HUDEP-2 (cell line): ENCODE measurements around the gene ST7L.
"Not testable (repeated sequence)": the region's sequence is repeated elsewhere in the genome, so short reads cannot be mapped to it uniquely, and the experiment has no call there.

Experiments
- DNase-seq, 76 experiments: peaks; one replicate each; lab custom pipeline; 2025; ENCODE audit not compliant: unreplicated experiment in 76 of 76; lab: John Stamatoyannopoulos, UW

Gene ST7L

GRCh38 chr1:112501810-112502641 is 116.9 kb downstream of the ST7L start:
- DNase-seq, result peak in 32 of 76 experiments; percentile 1 to 49 (median 14)

- DNase-seq, result no peak
These were observed 122.7 kb downstream of the ST7L start for GRCh38 chr1:112496290-112496689.

GRCh38 chr1:112493351-112493750 is 125.6 kb downstream of the ST7L start:
- DNase-seq, result no peak

- no peak for DNase-seq
These were observed 126.9 kb downstream of the ST7L start for GRCh38 chr1:112492076-112492475.

- DNase-seq, result no peak
These were observed 130.8 kb downstream of the ST7L start for GRCh38 chr1:112488141-112488540.

GRCh38 chr1:112487686-112488085 is 131.3 kb downstream of the ST7L start:
- DNase-seq, result not testable (repeated sequence)

GRCh38 chr1:112486063-112486462 is 132.9 kb downstream of the ST7L start:
- not testable (repeated sequence) for DNase-seq

GRCh38 chr1:112478314-112478713 is 140.6 kb downstream of the ST7L start:
- DNase-seq, result no peak

- no peak for DNase-seq
These were observed 141.4 kb downstream of the ST7L start for GRCh38 chr1:112477550-112477949.
